GM18519 (cell line): ENCODE measurements around the gene CALHM5.

Experiments used
- ATAC-seq: cut with Tn5 transposase; IDR thresholded peaks from one replicate; pipeline ENCODE4 v1.9.1; 2021; ENCODE audit warnings: mild to moderate bottlenecking, moderate library complexity; ENCODE audit not compliant: unreplicated experiment, low FRiP score

Gene CALHM5

GRCh38 chr6:116542426-116542825, 31.0 kb downstream of the CALHM5 start:
- no peak for ATAC-seq

- no peak for ATAC-seq
These were observed 31.7 kb downstream of the CALHM5 start for GRCh38 chr6:116543149-116543548.

- ATAC-seq = no peak
These were observed 34.2 kb downstream of the CALHM5 start, which contains the start of gene TRAPPC3L for GRCh38 chr6:116545651-116546050. TRAPPC3L (minus strand) TSS chr6:116545684; CDS start chr6:116545514, 170 bp downstream.

- ATAC-seq = no peak
These were observed 35.9 kb downstream of the CALHM5 start for GRCh38 chr6:116547358-116547757.

GRCh38 chr6:116550796-116551195, 39.4 kb downstream of the CALHM5 start:
- ATAC-seq = no peak

- no peak for ATAC-seq
These were observed 42.0 kb downstream of the CALHM5 start, which contains the start of gene CALHM4 for GRCh38 chr6:116553451-116553850. CALHM4 (plus strand) TSS chr6:116553751; CDS start chr6:116553794, 43 bp downstream.

- no peak for ATAC-seq
These were observed 44.6 kb downstream of the CALHM5 start for GRCh38 chr6:116556065-116556464.

- ATAC-seq = no peak
These were observed 45.5 kb downstream of the CALHM5 start for GRCh38 chr6:116556814-116557415.

- ATAC-seq = no peak
These were observed 46.5 kb downstream of the CALHM5 start for GRCh38 chr6:116557893-116558292.

GRCh38 chr6:116560130-116560529, 48.7 kb downstream of the CALHM5 start:
- ATAC-seq = no peak

GRCh38 chr6:116561377-116562018, 50.1 kb downstream of the CALHM5 start:
- peak; percentile 67 for ATAC-seq

GRCh38 chr6:116562019-116562403, 50.6 kb downstream of the CALHM5 start:
- ATAC-seq = no peak

- ATAC-seq = no peak
These were observed 51.2 kb downstream of the CALHM5 start for GRCh38 chr6:116562614-116563013.

- ATAC-seq = no peak
These were observed 52.4 kb downstream of the CALHM5 start for GRCh38 chr6:116563830-116564229.

GRCh38 chr6:116564311-116564710, 52.9 kb downstream of the CALHM5 start:
- ATAC-seq = no peak

GRCh38 chr6:116564921-116565872, 53.8 kb downstream of the CALHM5 start:
- ATAC-seq = no peak

- ATAC-seq = no peak
These were observed 56.7 kb downstream of the CALHM5 start for GRCh38 chr6:116568111-116568510.

GRCh38 chr6:116568821-116569755, 57.6 kb downstream of the CALHM5 start:
- ATAC-seq = no peak

GRCh38 chr6:116570856-116571682, 59.6 kb downstream of the CALHM5 start, which contains the start of gene RWDD1:
RWDD1 (plus strand) TSS chr6:116571504; CDS start chr6:116571583, 79 bp downstream.
- peak; percentile 93 for ATAC-seq
